SK-N-SH (cell line): ENCODE measurements around the gene IFNA14.

Source experiments
- EP300 ChIP-seq, 2 experiments: IDR thresholded peaks; 2 replicates each; pipeline versions ENCODE4 v1.4.0 to v1.6.1; 2012; ENCODE audit warnings: borderline replicate concordance in 1 of 2, low read depth in 1 of 2, low read length in 1 of 2
- EZH2phosphoT487 ChIP-seq: fragments of 200-600 bp; sonication (generic); IDR thresholded peaks from 2 replicates; pipeline ENCODE4 v1.6.1; 2017; ENCODE audit warnings: low read depth, mixed run types, mild to moderate bottlenecking, antibody characterized with exemption, moderate library complexity, borderline replicate concordance
- POLR2AphosphoS5 ChIP-seq: IDR thresholded peaks from 2 replicates; pipeline ENCODE4 v1.6.1; 2012; ENCODE audit warnings: low read depth, low read length
- SIN3A ChIP-seq: IDR thresholded peaks from 2 replicates; pipeline ENCODE4 v1.6.1; 2012; ENCODE audit warnings: low read depth, mild to moderate bottlenecking, low read length, moderate library complexity, borderline replicate concordance
- TF ChIP-seq, protein P1 (sequence below): fragments of 200-600 bp; sonication (generic); IDR thresholded peaks from 2 replicates; pipeline ENCODE4 v1.6.1; 2017; ENCODE audit warnings: antibody characterized with exemption, mild to moderate bottlenecking, moderate library complexity
- TF ChIP-seq, protein P2 (sequence below): IDR thresholded peaks from 2 replicates; pipeline ENCODE4; 2012
- TF ChIP-seq, protein P3 (sequence below): IDR thresholded peaks from 2 replicates; pipeline ENCODE4 v1.4.0; 2012; ENCODE audit warnings: low read depth

DNA sequence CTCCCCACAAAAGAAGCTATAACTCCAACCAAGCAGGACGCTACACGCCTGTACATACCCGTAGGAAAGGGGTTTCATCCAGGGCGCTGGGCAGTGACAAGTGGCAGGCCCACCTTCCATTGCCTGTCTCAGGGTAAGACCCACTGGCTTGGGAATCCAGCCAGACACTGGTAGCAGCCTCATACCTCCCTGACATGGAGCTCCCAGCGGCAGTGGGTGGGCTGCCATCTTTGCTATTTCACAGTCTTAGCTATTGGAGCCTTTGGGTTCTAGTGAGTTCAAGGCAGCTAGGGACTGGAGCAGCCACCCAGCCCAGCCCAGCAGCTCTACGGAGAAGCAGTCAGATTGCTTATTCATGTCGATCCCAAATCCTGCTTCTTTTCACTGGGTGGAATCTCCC lies 29.5 kb downstream of the IFNA14 start:
- TF ChIP-seq EZH2phosphoT487 (no peak), POLR2AphosphoS5 (no peak), EP300 (IDR thresholded peaks at IDR 0.05; ENCODE audit: borderline replicate concordance in 1 of 2, low read depth in 1 of 2, low read length in 1 of 2) (no peak), SIN3A (no peak)
- TF ChIP-seq, protein P1, sequence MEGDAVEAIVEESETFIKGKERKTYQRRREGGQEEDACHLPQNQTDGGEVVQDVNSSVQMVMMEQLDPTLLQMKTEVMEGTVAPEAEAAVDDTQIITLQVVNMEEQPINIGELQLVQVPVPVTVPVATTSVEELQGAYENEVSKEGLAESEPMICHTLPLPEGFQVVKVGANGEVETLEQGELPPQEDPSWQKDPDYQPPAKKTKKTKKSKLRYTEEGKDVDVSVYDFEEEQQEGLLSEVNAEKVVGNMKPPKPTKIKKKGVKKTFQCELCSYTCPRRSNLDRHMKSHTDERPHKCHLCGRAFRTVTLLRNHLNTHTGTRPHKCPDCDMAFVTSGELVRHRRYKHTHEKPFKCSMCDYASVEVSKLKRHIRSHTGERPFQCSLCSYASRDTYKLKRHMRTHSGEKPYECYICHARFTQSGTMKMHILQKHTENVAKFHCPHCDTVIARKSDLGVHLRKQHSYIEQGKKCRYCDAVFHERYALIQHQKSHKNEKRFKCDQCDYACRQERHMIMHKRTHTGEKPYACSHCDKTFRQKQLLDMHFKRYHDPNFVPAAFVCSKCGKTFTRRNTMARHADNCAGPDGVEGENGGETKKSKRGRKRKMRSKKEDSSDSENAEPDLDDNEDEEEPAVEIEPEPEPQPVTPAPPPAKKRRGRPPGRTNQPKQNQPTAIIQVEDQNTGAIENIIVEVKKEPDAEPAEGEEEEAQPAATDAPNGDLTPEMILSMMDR, result no peak
- TF ChIP-seq, protein P2, sequence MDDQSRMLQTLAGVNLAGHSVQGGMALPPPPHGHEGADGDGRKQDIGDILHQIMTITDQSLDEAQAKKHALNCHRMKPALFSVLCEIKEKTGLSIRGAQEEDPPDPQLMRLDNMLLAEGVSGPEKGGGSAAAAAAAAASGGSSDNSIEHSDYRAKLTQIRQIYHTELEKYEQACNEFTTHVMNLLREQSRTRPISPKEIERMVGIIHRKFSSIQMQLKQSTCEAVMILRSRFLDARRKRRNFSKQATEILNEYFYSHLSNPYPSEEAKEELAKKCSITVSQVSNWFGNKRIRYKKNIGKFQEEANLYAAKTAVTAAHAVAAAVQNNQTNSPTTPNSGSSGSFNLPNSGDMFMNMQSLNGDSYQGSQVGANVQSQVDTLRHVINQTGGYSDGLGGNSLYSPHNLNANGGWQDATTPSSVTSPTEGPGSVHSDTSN, result no peak
- TF ChIP-seq, protein P3, sequence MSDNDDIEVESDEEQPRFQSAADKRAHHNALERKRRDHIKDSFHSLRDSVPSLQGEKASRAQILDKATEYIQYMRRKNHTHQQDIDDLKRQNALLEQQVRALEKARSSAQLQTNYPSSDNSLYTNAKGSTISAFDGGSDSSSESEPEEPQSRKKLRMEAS, result no peak
